GM12878 (cell line): Measurements from ENCODE around the gene CDC14B.

Experiments
- JUNB ChIP-seq: IDR thresholded peaks from 2 replicates; pipeline ENCODE4 v1.6.1; 2016; ENCODE audit warnings: antibody characterized with exemption, mild to moderate bottlenecking
- SIN3A ChIP-seq: IDR thresholded peaks from 2 replicates; pipeline ENCODE4 v1.6.1; 2012; ENCODE audit warnings: low read depth, low read length, improper control_type of control experiment
- USF2 ChIP-seq: IDR thresholded peaks from 2 replicates; pipeline ENCODE4 v1.6.1; 2011; ENCODE audit warnings: low read depth, low read length, improper control_type of control experiment, borderline replicate concordance
- ZNF274 ChIP-seq: IDR thresholded peaks from one replicate; pipeline ENCODE4 v1.8.0; 2011; ENCODE audit not compliant: insufficient read length, insufficient read depth
- ZNF384 ChIP-seq: IDR thresholded peaks from 2 replicates; pipeline ENCODE4 v1.6.1; 2012; ENCODE audit warnings: low read depth, mild to moderate bottlenecking, low read length, improper control_type of control experiment, borderline replicate concordance

GRCh38 chr9:96459268-96460007, 160.2 kb downstream of the CDC14B start:
- TF ChIP-seq SIN3A (no peak), ZNF274 (no peak), USF2 (no peak), ZNF384 (no peak), JUNB (no peak)
